B cell (primary cell): ENCODE data around the gene SMPD3. TPM values are rescaled to one million over a fixed set of nuclear protein-coding genes. Genes with fewer than 3 reads are reported as not detected.

Source experiments
- ATAC-seq: fragments of 200-7000 bp; cut with Tn5 transposase; one replicate; pipeline ENCODE4 v1.10.0; 2021; ENCODE audit warnings: low read depth, mild to moderate bottlenecking, moderate number of reproducible peaks, moderate library complexity
- CTCF ChIA-PET: fragments of 350-600 bp; sonication (Branson Sonifier 250); formaldehyde crosslinking; loops from one replicate; lab custom pipeline; 2021; ENCODE audit warnings: antibody characterized with exemption, inconsistent platforms; lab: Charles Lee
- POLR2A ChIA-PET: fragments of 350-600 bp; sonication (Branson Sonifier 250); formaldehyde crosslinking; loops from one replicate; lab custom pipeline; 2021; ENCODE audit warnings: antibody characterized with exemption; lab: Charles Lee
- DNase-seq: peaks from one replicate; pipeline ENCODE4 v3.0.0; 2013
- H2AFZ ChIP-seq: 2 replicates; pipeline ENCODE4 v1.6.1; 2012; ENCODE audit warnings: mild to moderate bottlenecking, low read depth, low read length; ENCODE audit not compliant: insufficient read depth, poor library complexity, severe bottlenecking
- H3K27ac ChIP-seq, 2 donors: 1 replicate in 1 of 2; 2 replicates in 1 of 2; pipeline ENCODE4 v1.5.1; 2012 to 2013; ENCODE audit warnings: low read length in 2 of 2, mild to moderate bottlenecking in 2 of 2, moderate library complexity in 1 of 2
- H3K27me3 ChIP-seq, 4 experiments: fragments of 200-600 bp in 1 of 4; sonication (generic) in 1 of 4; replicated peaks in 1 of 4; 1 replicate in 2 of 4; 2 replicates in 2 of 4; pipeline versions ENCODE4 v1.6.1 to v1.7.0; 2013 to 2016; ENCODE audit warnings: low read length in 3 of 4, mild to moderate bottlenecking in 2 of 4, mixed read lengths in 1 of 4, moderate library complexity in 1 of 4; ENCODE audit not compliant: insufficient read depth in 4 of 4, control insufficient read depth in 3 of 4; ENCODE audit errors: control extremely low read depth in 1 of 4
- H3K36me3 ChIP-seq, 2 experiments: replicated peaks in 1 of 2; 1 replicate in 1 of 2; 2 replicates in 1 of 2; pipeline versions ENCODE4 v1.6.1 to v1.7.1; 2013; ENCODE audit warnings: low read length in 1 of 2; ENCODE audit not compliant: insufficient read depth in 2 of 2, control insufficient read depth in 1 of 2; ENCODE audit errors: control extremely low read depth in 1 of 2, extremely low read depth in 1 of 2
- H3K4me1 ChIP-seq, 2 donors: fragments of 200-600 bp in 1 of 2; sonication (generic) in 1 of 2; 1 replicate in 1 of 2; 2 replicates in 1 of 2; pipeline versions ENCODE4 v1.5.1 to v1.6.1; 2013 to 2017; ENCODE audit warnings: low read length in 2 of 2; ENCODE audit not compliant: control insufficient read depth in 2 of 2, insufficient read depth in 2 of 2
- H3K4me2 ChIP-seq: replicated peaks from 2 replicates; pipeline ENCODE3; 2012; ENCODE audit warnings: mild to moderate bottlenecking, low read depth, low read length; ENCODE audit not compliant: poor library complexity, severe bottlenecking
- H3K4me3 ChIP-seq, 5 experiments: fragments of 200-600 bp in 1 of 5; sonication (generic) in 1 of 5; 1 replicate in 3 of 5; 2 replicates in 2 of 5; pipeline versions ENCODE4 v1.5.1 to v1.7.0; 2011 to 2016; ENCODE audit warnings: low read length in 4 of 5, mild to moderate bottlenecking in 4 of 5, low read depth in 2 of 5, control low read depth in 1 of 5, moderate library complexity in 1 of 5; ENCODE audit not compliant: insufficient read depth in 1 of 5; ENCODE audit errors: control extremely low read depth in 1 of 5, extremely low read depth in 1 of 5
- H3K79me2 ChIP-seq: fragments of 200-600 bp; sonication (generic); one replicate; pipeline ENCODE4 v1.6.0; 2016; ENCODE audit warnings: low read length; ENCODE audit not compliant: control insufficient read depth, insufficient read depth
- H3K9ac ChIP-seq: fragments of 200-600 bp; sonication (generic); 2 replicates; pipeline ENCODE4 v1.6.1; 2017; ENCODE audit warnings: mild to moderate bottlenecking, low read length, moderate library complexity
- H3K9me3 ChIP-seq, 3 donors: one replicate each; pipeline versions ENCODE4 v1.6.1 to v1.7.1; 2013; ENCODE audit warnings: low read length in 2 of 3; ENCODE audit not compliant: control insufficient read depth in 2 of 3, insufficient read depth in 1 of 3; ENCODE audit errors: control extremely low read depth in 1 of 3
- H4K20me1 ChIP-seq: 2 replicates; pipeline ENCODE4 v1.6.0; 2012; ENCODE audit warnings: mild to moderate bottlenecking, low read length; ENCODE audit not compliant: insufficient read depth, control insufficient read depth, poor library complexity, severe bottlenecking
- H3K27ac Mint-ChIP-seq: one replicate; pipeline ENCODE4 v1.8.0; 2021; ENCODE audit warnings: mixed read lengths
- H3K27me3 Mint-ChIP-seq: one replicate; pipeline ENCODE4 v1.8.0; 2021; ENCODE audit warnings: mixed read lengths
- H3K4me1 Mint-ChIP-seq: one replicate; pipeline ENCODE4 v1.8.0; 2021; ENCODE audit warnings: mixed read lengths
- H3K4me3 Mint-ChIP-seq: one replicate; pipeline ENCODE4 v1.8.0; 2021; ENCODE audit warnings: mixed read lengths
- H3K9me3 Mint-ChIP-seq: one replicate; pipeline ENCODE4 v1.8.0; 2022; ENCODE audit warnings: mixed read lengths; ENCODE audit not compliant: insufficient read depth
- EZH2 ChIP-seq: IDR thresholded peaks from 2 replicates; pipeline ENCODE4 v1.6.1; 2012; ENCODE audit warnings: borderline replicate concordance, low read depth, mild to moderate bottlenecking, moderate library complexity, low read length; ENCODE audit not compliant: insufficient read depth, poor library complexity, severe bottlenecking
- WGBS: methylation state at CpG from one replicate; pipeline ENCODE4 v1.1.5; 2013; ENCODE audit warnings: missing lambda C conversion rate; ENCODE audit not compliant: insufficient coverage; 5-methylcytosine and 5-hydroxymethylcytosine counted together
- intact Hi-C: fragments of 100-400 bp; cut with micrococcal nuclease; formaldehyde crosslinking; loops from one replicate; pipeline ENCODE4 v1.10.0; 2022
- polyA plus RNA-seq: library from polyadenylated mRNA; depleted of rRNA; stranded (reverse); fragments of >200 nt; gene quantifications from 2 replicates; pipeline ENCODE4 v1.2.3, GENCODE V29; 2012
- total RNA-seq, 2 donors: library from RNA; stranded (reverse); fragments of 120-200 nt in 1 of 2; gene quantifications; 1 replicate in 1 of 2; 2 replicates in 1 of 2; pipeline versions ENCODE4 v1.2.3 to v1.2.4, GENCODE V29; 2013 to 2022
- TF ChIP-seq, protein P1 (sequence below): fragments of 200-600 bp; IDR thresholded peaks from one replicate; pipeline ENCODE4 v1.8.0; 2022; ENCODE audit warnings: antibody characterized with exemption, mild to moderate bottlenecking

SMPD3 gene
- total and polyA plus RNA-seq, 2 donors (not counting 1 experiment from before 2014, with no cell fraction given): 1.2 to 2.8 TPM

DNA sequence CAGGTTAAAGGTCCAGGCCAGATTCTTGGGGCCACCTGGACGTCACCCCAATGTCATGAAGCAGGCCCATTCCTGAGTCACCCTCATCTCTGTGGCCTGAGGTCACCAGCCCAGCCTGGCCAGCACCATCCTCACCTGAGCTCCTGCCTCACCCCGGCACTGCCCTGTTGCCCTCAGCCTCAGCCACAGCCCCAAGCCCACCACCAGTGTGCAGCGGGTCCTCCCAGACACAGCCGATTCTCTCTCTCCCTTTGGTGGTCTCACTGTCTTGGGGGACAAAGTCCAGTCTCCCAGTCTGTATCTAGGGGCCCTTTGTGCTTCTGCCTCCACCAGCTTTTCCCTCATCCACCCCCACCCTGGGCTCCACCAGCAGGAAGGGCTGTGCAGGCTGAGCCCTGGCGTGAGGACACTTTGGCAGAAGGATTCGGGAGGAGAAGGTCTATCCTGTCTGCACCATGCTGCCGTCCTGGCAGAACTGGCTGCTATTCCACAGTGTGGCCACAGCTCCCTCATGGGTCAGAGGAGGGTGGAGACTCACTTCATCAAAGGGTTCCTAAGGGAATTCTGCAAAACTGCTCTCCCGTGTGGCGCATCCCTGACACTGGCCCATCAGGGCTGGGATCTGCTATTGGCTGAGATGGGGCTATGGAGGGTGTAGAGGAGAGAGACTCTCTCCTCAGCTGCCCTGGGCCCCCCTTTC lies 73.2 kb downstream of the SMPD3 start:
- ChIA-PET CTCF (no interaction called here), POLR2A (no interaction called here)
- H3K9me3 ChIP-seq: no peaks in the 10 kb centered on the region
- H3K4me3 ChIP-seq: no peak overlapping the region
- Mint-ChIP-seq H3K4me3 (no peak overlapping the region), H3K27me3 (peaks cover 3% of the 10 kb centered on the region), H3K9me3 (no peaks in the 10 kb centered on the region), H3K27ac (no peak overlapping the region), H3K4me1 (peaks cover 18% of the 10 kb centered on the region)
- no peak for TF ChIP-seq EZH2
- TF ChIP-seq, protein P1, sequence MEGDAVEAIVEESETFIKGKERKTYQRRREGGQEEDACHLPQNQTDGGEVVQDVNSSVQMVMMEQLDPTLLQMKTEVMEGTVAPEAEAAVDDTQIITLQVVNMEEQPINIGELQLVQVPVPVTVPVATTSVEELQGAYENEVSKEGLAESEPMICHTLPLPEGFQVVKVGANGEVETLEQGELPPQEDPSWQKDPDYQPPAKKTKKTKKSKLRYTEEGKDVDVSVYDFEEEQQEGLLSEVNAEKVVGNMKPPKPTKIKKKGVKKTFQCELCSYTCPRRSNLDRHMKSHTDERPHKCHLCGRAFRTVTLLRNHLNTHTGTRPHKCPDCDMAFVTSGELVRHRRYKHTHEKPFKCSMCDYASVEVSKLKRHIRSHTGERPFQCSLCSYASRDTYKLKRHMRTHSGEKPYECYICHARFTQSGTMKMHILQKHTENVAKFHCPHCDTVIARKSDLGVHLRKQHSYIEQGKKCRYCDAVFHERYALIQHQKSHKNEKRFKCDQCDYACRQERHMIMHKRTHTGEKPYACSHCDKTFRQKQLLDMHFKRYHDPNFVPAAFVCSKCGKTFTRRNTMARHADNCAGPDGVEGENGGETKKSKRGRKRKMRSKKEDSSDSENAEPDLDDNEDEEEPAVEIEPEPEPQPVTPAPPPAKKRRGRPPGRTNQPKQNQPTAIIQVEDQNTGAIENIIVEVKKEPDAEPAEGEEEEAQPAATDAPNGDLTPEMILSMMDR: no peak
- no peaks in the 10 kb centered on the region for H4K20me1 ChIP-seq
- H3K4me1 ChIP-seq: peaks cover 12 to 36% of the 10 kb centered on the region in 2 donors
- intact Hi-C loops: no loop called here
- H3K4me2 ChIP-seq: no peak overlapping the region
- no peak overlapping the region for H3K9ac ChIP-seq
- H3K79me2 ChIP-seq: no peaks in the 10 kb centered on the region
- no peak overlapping the region for H3K27ac ChIP-seq
- no peak for DNase-seq
- H3K36me3 ChIP-seq: no peaks in the 10 kb centered on the region
- H2AFZ ChIP-seq: no peak overlapping the region
- WGBS: 88% methylated on average over 7 of the region's 9 CpGs
- peaks cover 0 to 3% (median 1%) of the 10 kb centered on the region in 4 experiments for H3K27me3 ChIP-seq
- no peak for ATAC-seq

DNA sequence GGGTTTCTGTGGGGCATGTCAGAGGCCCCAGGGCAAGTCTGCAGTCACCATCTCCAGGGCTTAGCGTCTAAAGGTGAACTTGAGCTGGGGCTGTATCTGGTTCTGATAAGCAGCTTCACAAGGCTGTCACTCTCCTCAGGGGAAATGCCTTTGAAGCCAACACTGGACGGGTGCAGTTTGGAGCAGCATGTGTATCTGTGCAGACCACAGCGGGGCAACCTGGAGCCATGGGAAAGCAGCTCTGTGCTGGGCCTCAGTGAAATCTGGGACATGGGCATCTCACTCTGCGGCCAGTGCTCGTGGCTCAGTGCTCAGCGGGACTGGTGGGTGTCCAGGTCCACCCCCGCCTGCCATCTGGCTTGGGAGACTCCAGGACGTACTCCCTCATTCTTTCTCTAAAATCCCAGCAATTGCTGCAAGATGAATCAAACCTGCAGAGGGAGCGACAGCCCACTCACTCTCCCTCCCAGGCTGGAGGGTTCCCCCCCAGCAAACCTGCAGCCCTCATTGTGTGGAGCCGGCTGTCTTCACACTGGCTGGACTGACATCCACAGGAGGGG lies 74.0 kb downstream of the SMPD3 start:
- Histone ChIP-seq H3K9ac (no peak overlapping the region), H3K79me2 (no peaks in the 10 kb centered on the region), H3K27me3 (peaks cover 0 to 3% (median 1%) of the 10 kb centered on the region in 4 experiments), H3K36me3 (no peaks in the 10 kb centered on the region), H3K9me3 (no peaks in the 10 kb centered on the region), H3K27ac (no peak overlapping the region), H2AFZ (no peak overlapping the region), H3K4me2 (no peak overlapping the region), H3K4me1 (peaks cover 20 to 36% of the 10 kb centered on the region in 2 donors), H4K20me1 (no peaks in the 10 kb centered on the region), H3K4me3 (no peak overlapping the region)
- intact Hi-C loops: no loop called here
- no peak overlapping the region for H3K27ac Mint-ChIP-seq
- no peak for TF ChIP-seq EZH2
- TF ChIP-seq, protein P1: no peak
- DNase-seq (no peak), ATAC-seq (no peak)
- ChIA-PET POLR2A (no interaction called here), CTCF (no interaction called here)
- no peak overlapping the region for H3K4me3 Mint-ChIP-seq
- H3K27me3 Mint-ChIP-seq: peaks cover 3% of the 10 kb centered on the region
- peaks cover 21% of the 10 kb centered on the region for H3K4me1 Mint-ChIP-seq
- WGBS: 92% methylated on average over 10 of the region's 10 CpGs
- no peaks in the 10 kb centered on the region for H3K9me3 Mint-ChIP-seq
